GM12878 (cell line): ENCODE measurements around the gene FCHSD2. TPM values are rescaled to one million over a fixed set of nuclear protein-coding genes. Genes with fewer than 3 reads are reported as not detected.
A peak's percentile ranks its signal among the peaks of the same experiment; 100 is the strongest.

Source experiments
- ATAC-seq: fragments of 200-7000 bp; cut with Tn5 transposase; 3 replicates; pipeline ENCODE4 v1.9.1; 2020; ENCODE audit warnings: mild to moderate bottlenecking, moderate library complexity
- BruUV-seq: library from RNA; stranded (reverse); fragments of 400-500 nt; replicated peaks from 2 replicates; lab custom pipeline; 2021; lab: Mats Ljungman, UMichigan
- CTCF ChIA-PET: fragments of 300-600 bp; sonication (Branson Sonifier 250); formaldehyde crosslinking; extraction: SDS; loops from one replicate; lab custom pipeline; 2021; ENCODE audit warnings: inconsistent platforms; lab: Yijun Ruan, JAX
- POLR2A ChIA-PET: fragments of 350-600 bp; formaldehyde crosslinking; extraction: SDS; loops from one replicate; lab custom pipeline; 2021; ENCODE audit warnings: inconsistent platforms; lab: Charles Lee
- RAD21 ChIA-PET: fragments of 300-600 bp; sonication (Branson Sonifier 250); formaldehyde crosslinking; loops from one replicate; lab custom pipeline; 2023; ENCODE audit warnings: antibody characterized with exemption; ENCODE audit not compliant: unreplicated experiment; lab: Charles Lee
- SMC1A ChIA-PET: fragments of 300-600 bp; sonication (Branson Sonifier 250); formaldehyde crosslinking; loops from one replicate; lab custom pipeline; 2023; ENCODE audit not compliant: unreplicated experiment, uncharacterized antibody; lab: Charles Lee
- DNase-seq: peaks from one replicate; pipeline ENCODE4 v3.0.0-alpha.2; 2011; ENCODE audit warnings: low read depth, low spot score
- FAIRE-seq: peaks from 3 replicates; lab custom pipeline; 2011; peaks lifted over from hg19 to GRCh38; lab: Jason Lieb, UNC
- H2AFZ ChIP-seq: 2 replicates; pipeline ENCODE4 v1.6.0; 2011; ENCODE audit warnings: low read depth, low read length, control low read depth; ENCODE audit not compliant: control insufficient read depth
- H3K27ac ChIP-seq: 2 replicates; pipeline ENCODE4 v1.5.1; 2011; ENCODE audit warnings: control low read depth; ENCODE audit not compliant: control insufficient read depth, insufficient read depth
- H3K27me3 ChIP-seq, 2 experiments: replicated peaks in 1 of 2; 2 replicates each; pipeline versions ENCODE4 v1.6.0 to v1.6.1; 2011; ENCODE audit warnings: low read length in 1 of 2; ENCODE audit not compliant: control insufficient read depth in 2 of 2, insufficient read depth in 2 of 2
- H3K36me3 ChIP-seq, 2 experiments: 2 replicates each; pipeline ENCODE4 v1.5.1; 2011; ENCODE audit warnings: low read length in 1 of 2; ENCODE audit not compliant: control insufficient read depth in 2 of 2, insufficient read depth in 2 of 2
- H3K4me1 ChIP-seq: 2 replicates; pipeline ENCODE4 v1.6.1; 2011; ENCODE audit warnings: mild to moderate bottlenecking, low read length, moderate library complexity, mixed read lengths; ENCODE audit not compliant: control insufficient read depth, insufficient read depth
- H3K4me2 ChIP-seq: 2 replicates; pipeline ENCODE4 v1.6.0; 2011; ENCODE audit warnings: control low read depth; ENCODE audit not compliant: control insufficient read depth, insufficient read depth
- H3K4me3 ChIP-seq: fragments of 200-600 bp; sonication (generic); 2 replicates; pipeline ENCODE4 v1.5.1; 2016
- H3K79me2 ChIP-seq: 2 replicates; pipeline ENCODE4 v1.6.0; 2011; ENCODE audit warnings: low read length; ENCODE audit not compliant: control insufficient read depth, insufficient read depth
- H3K9ac ChIP-seq: 2 replicates; pipeline ENCODE4 v1.8.0; 2011; ENCODE audit warnings: low read length, control low read depth, mixed read lengths; ENCODE audit not compliant: control insufficient read depth, insufficient read depth
- H3K9me3 ChIP-seq: replicated peaks from 3 replicates; pipeline ENCODE4 v1.5.1; 2011; ENCODE audit warnings: mild to moderate bottlenecking, low read length; ENCODE audit not compliant: control insufficient read depth, insufficient read depth
- H4K20me1 ChIP-seq: 2 replicates; pipeline ENCODE4 v1.6.0; 2011; ENCODE audit not compliant: control insufficient read depth, insufficient read depth
- ZNF622 ChIP-seq: fragments of 450-650 bp; IDR thresholded peaks from 2 replicates; pipeline ENCODE4 v1.6.1; 2017; ENCODE audit warnings: mild to moderate bottlenecking, inconsistent platforms
- WGBS: methylation state at CpG from one replicate; pipeline ENCODE4 v1.1.6; 2016; ENCODE audit warnings: low lambda C conversion rate; ENCODE audit not compliant: insufficient replicate concordance, insufficient coverage; ENCODE audit errors: missing lambda C conversion rate; 5-methylcytosine and 5-hydroxymethylcytosine counted together
- in situ Hi-C: fragments of 300-500 bp; cut with MboI; formaldehyde crosslinking; loops from 9 replicates; pipeline ENCODE4 v1.14.3; 2018; ENCODE audit warnings: mixed read lengths
- intact Hi-C: fragments of 100-400 bp; cut with micrococcal nuclease; formaldehyde crosslinking; loops from one replicate; pipeline ENCODE4 v1.14.2; 2022; ENCODE audit not compliant: unreplicated experiment
- polyA plus RNA-seq, 11 experiments: library from polyadenylated mRNA; depleted of rRNA in 4 of 11; unstranded in 6 of 11; stranded (reverse) in 5 of 11; fragments of >200 nt; fragmentation: Nextera tagmentation in 4 of 11; fragmentation: Illumina TruSeq in 1 of 11; extraction: Ambion mirVana in 4 of 11; extraction: Trizol in 1 of 11; gene quantifications; 1 replicate in 1 of 11; 2 replicates in 10 of 11; pipeline versions ENCODE4 v1.2.1 to v1.2.3, GENCODE V29; 2011 to 2016; ENCODE audit warnings: inconsistent platforms in 2 of 11, missing spikeins in 2 of 11, low read depth in 1 of 11
- total RNA-seq, 4 experiments: library from RNA; depleted of rRNA in 3 of 4; stranded (reverse); fragments of >200 nt in 3 of 4; fragmentation: Illumina TruSeq in 1 of 4; extraction: Trizol in 1 of 4; gene quantifications; 2 replicates each; pipeline versions ENCODE4 v1.2.1 to v1.2.3, GENCODE V29; 2013 to 2021
- TF ChIP-seq, protein P1 (sequence below): fragments of 450-650 bp; IDR thresholded peaks from 2 replicates; pipeline ENCODE4 v1.6.1; 2016; ENCODE audit warnings: mild to moderate bottlenecking

Gene FCHSD2
- total and polyA plus RNA-seq, 10 of the 15 experiments (the other 5 are each of a cell fraction or from before 2014, with no cell fraction given): 13.2 to 89.8 (median 47.8) TPM

DNA sequence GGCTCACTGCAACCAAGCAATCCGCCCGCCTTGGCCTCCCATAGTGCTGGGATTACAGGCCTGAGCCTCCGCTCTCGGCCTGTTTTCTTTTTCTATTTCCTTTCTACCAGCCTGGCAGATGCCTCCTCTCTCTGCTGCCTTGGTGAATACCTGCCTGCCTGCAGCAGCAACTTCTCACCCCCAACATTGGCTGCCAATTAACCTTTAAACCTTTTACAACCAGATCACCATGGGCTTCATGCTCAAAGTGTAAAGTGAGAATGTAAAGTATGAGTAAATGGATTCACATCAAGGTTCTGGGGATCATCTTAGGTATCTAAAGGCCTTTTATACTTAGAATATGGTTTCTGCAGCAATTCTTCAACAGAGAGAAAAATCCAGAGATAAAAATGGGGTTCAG is 13.0 kb upstream of the FCHSD2 start:
- SMC1A ChIA-PET: interaction anchor here (5.4 to 37.3 kb wide), 2 partner anchors 13 to 14 kb away, joined by 40 to 926 read pairs; partner anchors contain the start of gene FCHSD2
- intact Hi-C loops: loop anchor here (10.0 kb wide), 1 partner anchor 410 kb away; no protein-coding TSS in a partner anchor

More for the DNA sequence above, 13.0 kb upstream of the FCHSD2 start:
- Histone ChIP-seq H3K9me3 (no peaks in the 10 kb centered on the region), H3K36me3 (no peaks in the 10 kb centered on the region), H3K79me2 (peaks cover 38% of the 10 kb centered on the region), H3K4me2 (peak overlapping the region; percentile 73), H4K20me1 (no peaks in the 10 kb centered on the region), H3K27ac (peak overlapping the region; percentile 98), H3K4me1 (peaks cover 90% of the 10 kb centered on the region), H3K9ac (peak overlapping the region; percentile 83; the same call in 1 of the 2 replicates)
- ChIA-PET POLR2A (interaction anchor here (0.6 to 14.7 kb wide), 6 partner anchors 10 to 400 kb away, joined by 3 to 384 read pairs (median 6); partner anchors contain the start of gene FCHSD2), RAD21 (interaction anchor here (0.6 to 22.1 kb wide), 3 partner anchors 5 to 181 kb away, joined by 3 to 441 read pairs (median 441); partner anchors contain the start of gene FCHSD2)
- in situ Hi-C loops: no loop called here
- WGBS: 72% methylated on average over 4 of the region's 4 CpGs
- BruUV-seq: no TSS peak
- no peak for DNase-seq
- ATAC-seq: no peak
- TF ChIP-seq, protein P1, sequence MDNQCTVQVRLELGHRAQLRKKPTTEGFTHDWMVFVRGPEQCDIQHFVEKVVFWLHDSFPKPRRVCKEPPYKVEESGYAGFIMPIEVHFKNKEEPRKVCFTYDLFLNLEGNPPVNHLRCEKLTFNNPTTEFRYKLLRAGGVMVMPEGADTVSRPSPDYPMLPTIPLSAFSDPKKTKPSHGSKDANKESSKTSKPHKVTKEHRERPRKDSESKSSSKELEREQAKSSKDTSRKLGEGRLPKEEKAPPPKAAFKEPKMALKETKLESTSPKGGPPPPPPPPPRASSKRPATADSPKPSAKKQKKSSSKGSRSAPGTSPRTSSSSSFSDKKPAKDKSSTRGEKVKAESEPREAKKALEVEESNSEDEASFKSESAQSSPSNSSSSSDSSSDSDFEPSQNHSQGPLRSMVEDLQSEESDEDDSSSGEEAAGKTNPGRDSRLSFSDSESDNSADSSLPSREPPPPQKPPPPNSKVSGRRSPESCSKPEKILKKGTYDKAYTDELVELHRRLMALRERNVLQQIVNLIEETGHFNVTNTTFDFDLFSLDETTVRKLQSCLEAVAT: 0 out of 2 replicates have a peak, but pooled peaks have one; percentile 43
- TF ChIP-seq ZNF622: no peak
- TF ChIP-seq, all 136 proteins: peak for 1
- Histone ChIP-seq H2AFZ (no peak overlapping the region; the same call in 1 of the 2 replicates), H3K27me3 (no peaks in the 10 kb centered on the region), H3K4me3 (0 out of 2 replicates have a peak overlapping the region, but pooled peaks have one; percentile 7)
- CTCF ChIA-PET: interaction anchor here (0.5 to 11.0 kb wide), 6 partner anchors 8 to 231 kb away, joined by 4 to 77 read pairs (median 32); partner anchors contain the start of gene FCHSD2
- FAIRE-seq: no peak
